T47D (cell line): Measurements from ENCODE around the gene IGSF5.

ENCODE experiments used
- DNase-seq, 2 experiments: peaks; one replicate each; pipeline versions ENCODE4 v3.0.0 to v3.0.0-alpha.2; 2011 to 2012; ENCODE audit warnings: low read depth in 1 of 2, low spot score in 1 of 2
- JUND ChIP-seq: IDR thresholded peaks from 2 replicates; pipeline ENCODE4 v1.6.1; 2012; ENCODE audit warnings: low read depth
- in situ Hi-C: cut with HindIII; loops from 2 replicates; pipeline ENCODE4 v1.10.0; 2016; ENCODE audit warnings: low sequenced_read_pairs, low pct_unique_long_range_greater_than_20kb

Gene IGSF5

DNA sequence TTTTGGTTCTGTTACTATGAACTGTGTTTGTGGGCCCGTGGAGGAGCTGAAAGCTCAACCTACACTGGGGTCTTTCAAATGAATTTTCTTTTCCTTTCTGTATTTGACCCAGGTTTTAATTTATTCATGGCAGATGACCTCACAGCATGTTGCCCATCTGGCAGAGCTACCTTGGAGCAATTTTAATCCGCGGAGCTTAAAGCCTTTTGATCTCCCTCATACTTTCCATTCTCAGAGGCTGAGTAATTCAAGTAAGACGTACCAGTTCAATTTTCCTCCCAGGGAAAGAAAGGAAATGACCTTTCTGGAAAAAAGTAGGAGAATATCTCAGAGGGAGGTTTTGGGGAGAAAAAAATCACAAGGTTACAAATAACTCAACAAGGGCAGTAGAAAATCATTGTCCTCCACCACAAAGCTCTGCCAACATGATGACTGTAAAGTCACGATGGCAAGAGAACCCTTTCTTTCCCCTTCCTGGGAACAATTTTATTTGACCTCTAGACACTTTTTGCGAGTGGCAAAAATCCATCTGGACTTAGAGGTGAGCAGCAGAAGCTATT is 100.7 kb downstream of the IGSF5 start:
- DNase-seq = no peak
- no peak for TF ChIP-seq JUND
- in situ Hi-C loops = no loop called here

DNA sequence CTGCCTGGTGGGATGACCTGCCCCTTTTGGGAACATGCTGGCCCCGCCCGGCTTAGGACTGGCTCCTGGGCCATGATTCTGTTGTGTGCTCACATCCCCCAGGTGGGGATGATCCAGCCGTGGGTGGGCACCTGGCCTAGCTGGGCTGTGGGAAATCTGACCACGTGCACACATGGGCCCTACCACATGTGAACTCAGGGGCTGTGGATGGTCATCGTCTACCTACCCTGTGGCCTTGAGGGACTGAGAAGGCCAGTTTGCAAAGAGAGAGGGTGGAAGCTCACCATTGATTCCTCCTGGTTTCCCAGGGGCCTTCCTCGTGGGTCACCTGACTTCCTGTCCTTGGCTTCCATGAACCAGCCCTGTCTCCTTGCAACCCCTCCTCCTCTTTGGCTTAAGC is 102.9 kb downstream of the IGSF5 start:
- TF ChIP-seq JUND = no peak
- in situ Hi-C loops = no loop called here
- no peak for DNase-seq

DNA sequence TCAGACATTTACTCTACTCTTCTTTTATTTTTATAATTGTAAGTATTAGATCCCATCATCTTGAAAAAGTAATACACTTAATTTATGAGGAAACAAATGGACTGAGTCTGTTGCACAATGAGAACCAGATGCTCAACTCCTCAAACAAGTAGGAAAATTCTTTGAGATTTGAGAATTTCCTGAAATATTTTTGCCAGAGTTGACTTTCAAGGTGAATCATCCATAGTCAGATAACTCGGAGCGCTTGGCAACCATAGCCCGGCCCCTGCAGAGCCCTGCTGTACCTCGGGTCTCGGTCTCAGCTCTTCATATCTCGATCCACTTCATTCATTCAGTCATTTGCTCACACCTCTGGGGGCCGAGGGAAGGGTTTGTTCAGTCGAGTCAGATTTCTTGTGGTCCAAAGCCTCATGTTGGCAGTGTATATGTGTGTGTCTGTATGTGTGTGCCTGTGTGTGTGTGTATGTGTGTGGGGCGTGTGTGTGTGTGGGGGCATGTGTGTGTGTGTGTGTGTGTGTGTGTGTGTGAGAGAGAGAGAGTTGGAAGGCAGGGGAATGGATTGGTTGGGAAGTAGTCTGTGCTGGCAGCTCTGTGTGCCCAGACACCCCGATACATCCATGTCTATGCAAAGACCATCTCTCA is 104.2 kb downstream of the IGSF5 start:
- DNase-seq = no peak
- TF ChIP-seq JUND = no peak
- in situ Hi-C loops = no loop called here

GRCh38 chr21:39850333-39850732 is 105.3 kb downstream of the IGSF5 start:
- in situ Hi-C loops = no loop called here
- DNase-seq = no peak
- TF ChIP-seq JUND = no peak

DNA sequence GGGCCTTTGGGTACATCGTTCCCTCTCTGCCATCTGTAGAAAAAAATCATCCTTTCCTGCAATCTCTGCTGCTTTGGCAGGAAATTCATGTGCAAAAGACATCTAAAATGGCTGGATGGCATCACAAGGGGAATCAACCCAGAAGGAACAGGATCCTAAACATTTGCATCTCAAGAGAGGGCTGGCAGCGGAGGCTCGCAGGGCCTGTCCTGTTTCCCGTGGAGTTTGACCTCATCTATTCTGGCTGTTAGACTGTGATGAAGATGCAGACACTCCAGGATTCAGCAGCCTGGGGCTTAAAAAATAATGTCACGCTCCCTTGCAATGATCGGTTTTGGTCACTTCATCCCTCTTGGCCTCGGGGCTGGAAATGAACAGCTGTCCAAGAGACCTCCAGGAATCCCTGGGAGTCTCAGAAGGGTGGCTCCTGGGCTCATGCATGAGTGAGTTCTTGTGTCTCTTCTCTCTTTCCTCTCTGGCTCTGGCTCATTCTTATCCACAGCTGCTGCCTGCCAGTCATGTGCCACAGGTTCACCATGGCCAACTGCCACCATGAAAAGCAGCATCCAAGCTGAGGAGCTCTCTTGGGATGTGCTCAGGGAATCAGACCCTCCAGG is 106.1 kb downstream of the IGSF5 start:
- in situ Hi-C loops = no loop called here
- DNase-seq = no peak
- TF ChIP-seq JUND = no peak
